Posterior vena cava (tissue), 2 donors: ENCODE data around the gene BCAM. TPM values are rescaled to one million over a fixed set of nuclear protein-coding genes. Genes with fewer than 3 reads are reported as not detected.

ENCODE experiments used
- total RNA-seq, 2 donors: library from RNA; stranded (reverse); fragmentation: NEBNext Ultra II Directional; extraction: Animal tissue kit (Norgen Biotek cat#: 25700); gene quantifications; one replicate each; pipeline ENCODE4 v1.2.1, GENCODE V29; 2021
- donor health status: DM: yes; HTN: yes; CAD: no.
- donor health status: DM: yes; HTN: yes; CAD: no.

BCAM gene
- total RNA-seq, 2 donors from 2014 or later, result 49.6 to 53.8 TPM

Other genes starting within 250 kb of the BCAM start
- gene IGSF23, start 195.5 kb upstream of the BCAM start, total RNA-seq, result not detected
- gene PVR, start 165.2 kb upstream of the BCAM start, total RNA-seq, result 10 to 100 TPM; 22.4 to 35.6 TPM
- 1 to 10 TPM; 4.1 to 7.8 TPM for gene CEACAM19, start 137.6 kb upstream of the BCAM start, total RNA-seq
- gene CEACAM16, start 110.0 kb upstream of the BCAM start, total RNA-seq, result not detected
- 10 to 100 TPM; 37.6 to 40.4 TPM for gene BCL3, start 60.4 kb upstream of the BCAM start, total RNA-seq
- gene CBLC, start 31.2 kb upstream of the BCAM start, total RNA-seq, result not detected
- 10 to 100 TPM; 48.9 to 59.8 TPM for gene NECTIN2, start 37.2 kb downstream of the BCAM start, total RNA-seq
- 10 to 100 TPM; 27.8 to 29.9 TPM for gene TOMM40, start 82.2 kb downstream of the BCAM start, total RNA-seq
- gene APOE, start 96.7 kb downstream of the BCAM start, total RNA-seq, result 10 to 100 TPM; 16.8 to 57.8 TPM
- 1 to 10 TPM; 3.0 to 4.3 TPM for gene APOC1, start 105.5 kb downstream of the BCAM start, total RNA-seq
- not detected for gene APOC4, start 133.1 kb downstream of the BCAM start, total RNA-seq
- gene APOC2, start 136.9 kb downstream of the BCAM start, total RNA-seq, result not detected
- 10 to 100 TPM; 69.9 to 78.5 TPM for gene CLPTM1, start 146.3 kb downstream of the BCAM start, total RNA-seq
- 10 to 100 TPM; 14.3 to 22.7 TPM for gene RELB, start 192.4 kb downstream of the BCAM start, total RNA-seq
- gene CLASRP, start 229.9 kb downstream of the BCAM start, total RNA-seq, result 10 to 100 TPM; 48.6 to 58.5 TPM